Skeletal muscle cell (primary cell): ENCODE data around the gene EYS.
"Not testable (repeated sequence)": the region's sequence is repeated elsewhere in the genome, so short reads cannot be mapped to it uniquely, and the experiment has no call there.

Source experiments
- DNase-seq: peaks from one replicate; pipeline ENCODE4 v3.0.0-alpha.2; 2010; ENCODE audit warnings: low read depth
- H3K4me3 ChIP-seq: 2 replicates; pipeline ENCODE4 v1.5.1; 2011; ENCODE audit warnings: low read depth, mild to moderate bottlenecking, control low read depth, low read length, moderate library complexity

EYS gene

GRCh38 chr6:65638047-65638831 lies 68.8 kb downstream of the EYS start:
- H3K4me3 ChIP-seq: no peak overlapping the region
- no peak for DNase-seq

DNA sequence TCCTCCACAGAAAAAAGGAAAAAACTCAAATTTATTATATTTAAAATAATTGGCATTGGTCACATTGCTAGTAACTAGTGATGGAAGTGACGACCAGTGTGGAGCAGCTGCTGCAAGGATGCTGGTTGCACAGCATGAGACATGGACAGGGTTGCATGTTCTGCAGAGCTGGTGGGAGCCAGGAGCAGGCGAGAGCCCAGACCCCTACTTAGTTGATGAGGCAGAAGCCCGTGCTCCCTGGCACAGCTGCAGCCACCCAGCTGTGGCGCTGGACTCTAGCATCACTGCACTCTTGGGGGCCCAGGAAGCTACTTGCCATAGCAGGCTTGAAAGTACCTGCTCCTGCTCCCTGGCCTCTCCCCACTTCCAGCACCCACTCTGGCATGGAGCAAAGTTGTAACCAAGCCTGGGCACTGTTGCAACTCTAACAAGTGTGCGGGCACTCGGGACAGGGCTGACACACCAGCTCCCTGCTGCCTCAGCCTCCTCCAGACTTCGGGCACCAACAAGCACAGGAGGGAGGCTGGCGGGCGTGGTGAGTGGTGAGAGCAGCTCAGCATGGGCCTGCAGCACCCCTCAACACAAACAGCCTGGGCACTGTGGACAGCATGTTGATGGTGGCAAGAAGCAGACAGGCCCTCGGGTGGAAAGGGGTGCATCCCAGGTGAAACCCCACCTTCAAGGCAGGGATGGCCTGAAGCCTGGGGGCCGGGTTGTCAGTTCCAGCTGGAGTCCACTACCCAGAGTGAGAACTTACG lies 69.6 kb downstream of the EYS start:
- DNase-seq: no peak
- no peak overlapping the region for H3K4me3 ChIP-seq

DNA sequence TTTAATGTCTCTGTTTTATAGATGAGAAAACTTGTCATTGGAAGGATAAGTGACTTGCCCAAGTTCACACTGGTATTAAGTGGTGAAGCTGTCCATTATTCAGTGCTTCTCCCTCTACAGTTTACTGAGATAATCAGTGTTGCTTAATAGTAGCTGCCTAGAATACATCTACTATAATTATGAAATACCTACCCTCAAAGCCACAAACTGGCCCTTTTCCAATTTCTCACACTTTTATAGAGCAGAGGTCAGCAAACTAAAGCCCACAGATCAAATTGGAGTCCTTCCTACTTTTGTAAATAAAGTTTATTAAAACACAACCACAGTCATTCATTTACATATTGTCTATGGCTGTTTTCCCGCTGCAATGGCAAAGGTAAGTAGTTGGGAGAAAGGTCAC lies 73.5 kb downstream of the EYS start:
- no peak overlapping the region for H3K4me3 ChIP-seq
- peak; percentile 4 for DNase-seq

GRCh38 chr6:65631711-65632110 lies 75.3 kb downstream of the EYS start:
- DNase-seq: no peak
- H3K4me3 ChIP-seq: no peak overlapping the region

DNA sequence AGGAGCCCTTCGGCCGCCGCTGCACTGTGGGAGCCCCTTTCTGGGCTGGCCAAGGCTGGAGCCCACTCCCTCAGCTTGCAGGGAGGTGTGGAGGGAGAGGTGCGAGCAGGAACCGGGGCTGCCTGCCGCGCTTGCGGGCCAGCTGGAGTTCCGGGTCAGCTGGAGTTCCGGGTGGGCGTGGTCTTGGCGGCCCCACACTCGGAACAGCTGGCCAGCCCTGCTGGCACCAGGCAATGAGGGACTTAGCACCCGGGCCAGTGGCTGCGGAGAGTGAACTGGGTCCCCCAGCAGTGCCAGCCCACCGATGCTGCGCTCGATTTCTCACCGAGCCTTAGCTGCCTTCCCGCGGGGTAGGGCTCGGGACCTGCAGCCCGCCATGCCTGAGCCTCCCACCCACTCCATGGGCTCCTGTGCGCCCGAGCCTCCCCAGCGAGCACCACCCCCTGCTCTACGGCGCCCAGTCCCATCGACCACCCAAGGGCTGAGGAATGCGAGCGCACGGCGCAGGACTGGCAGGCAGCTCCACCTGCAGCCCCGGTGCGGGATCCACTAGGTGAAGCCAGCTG lies 79.5 kb downstream of the EYS start:
- DNase-seq: not testable (repeated sequence)

GRCh38 chr6:65627015-65627414 lies 80.0 kb downstream of the EYS start:
- no peak for DNase-seq
- no peak overlapping the region for H3K4me3 ChIP-seq

More for the DNA sequence above, 79.5 kb downstream of the EYS start:
- not testable (repeated sequence) for H3K4me3 ChIP-seq

- DNase-seq: no peak
- no peak overlapping the region for H3K4me3 ChIP-seq
These were observed 83.5 kb downstream of the EYS start for GRCh38 chr6:65623566-65623965.

DNA sequence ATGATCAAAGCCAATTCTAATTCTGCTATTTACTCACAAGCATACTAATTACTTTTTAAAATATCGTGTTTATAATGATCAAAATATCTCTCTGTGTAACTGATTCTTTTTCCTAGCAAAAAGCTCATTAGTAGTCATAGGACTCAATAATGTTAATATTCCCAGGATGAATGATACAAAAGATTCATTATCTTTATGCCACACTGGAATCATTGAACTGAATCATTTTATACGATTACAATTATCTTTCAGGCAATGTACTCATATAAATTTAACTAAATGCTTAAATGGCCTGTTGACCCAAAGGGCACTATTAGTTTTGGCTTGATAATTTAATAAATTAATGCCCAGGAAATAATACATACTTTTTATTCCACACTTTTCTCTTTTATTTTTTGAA lies 96.3 kb downstream of the EYS start:
- DNase-seq: no peak
- H3K4me3 ChIP-seq: no peak overlapping the region

- DNase-seq: no peak
- H3K4me3 ChIP-seq: no peak overlapping the region
These were observed 111.5 kb downstream of the EYS start for GRCh38 chr6:65595540-65595939.

DNA sequence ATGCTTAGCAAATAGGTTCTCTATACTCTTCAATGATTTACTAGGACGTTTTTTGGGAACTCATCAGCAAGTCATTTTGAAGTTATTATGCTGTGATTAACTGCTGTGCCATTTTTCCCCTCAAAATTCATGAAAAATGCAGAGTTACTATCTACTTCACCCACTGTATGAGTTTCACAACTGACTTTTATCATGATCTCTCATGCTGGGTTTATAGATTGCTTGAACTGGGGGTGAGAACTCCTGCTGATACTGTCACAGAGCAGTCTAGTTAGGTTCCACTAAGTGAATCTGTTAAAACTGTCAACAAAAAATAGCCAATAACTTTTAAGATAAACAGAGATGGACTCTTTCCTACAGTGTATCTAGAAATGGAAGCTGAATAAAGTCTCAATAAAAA lies 136.7 kb downstream of the EYS start:
- no peak for DNase-seq

DNA sequence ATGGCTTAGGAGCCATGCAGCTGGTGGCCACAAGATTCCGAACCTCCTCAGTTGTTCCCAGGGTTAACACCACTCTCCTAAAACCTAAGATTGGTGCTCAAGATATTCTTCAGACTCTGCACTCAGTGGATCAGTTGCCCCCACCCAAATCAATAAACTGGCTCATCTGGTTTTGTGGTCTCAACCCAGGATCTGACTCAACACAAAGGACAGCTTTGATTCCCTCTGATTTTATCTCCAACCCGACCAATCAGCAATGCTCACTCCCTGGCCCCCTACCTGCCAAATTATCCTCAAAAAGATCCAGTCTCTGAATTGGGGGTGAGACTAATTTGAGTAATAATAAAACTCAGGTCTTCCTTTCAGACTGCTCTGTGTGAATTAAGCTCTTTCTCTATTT lies 137.5 kb downstream of the EYS start:
- no peak for DNase-seq
- H3K4me3 ChIP-seq: no peak overlapping the region

More for the DNA sequence above, 136.7 kb downstream of the EYS start:
- no peak overlapping the region for H3K4me3 ChIP-seq

- DNase-seq, H3K4me3 ChIP-seq: not testable (repeated sequence)
These were observed 138.0 kb downstream of the EYS start for GRCh38 chr6:65569056-65569455.

- no peak for DNase-seq
These were observed 140.9 kb downstream of the EYS start for GRCh38 chr6:65566117-65566516.

DNA sequence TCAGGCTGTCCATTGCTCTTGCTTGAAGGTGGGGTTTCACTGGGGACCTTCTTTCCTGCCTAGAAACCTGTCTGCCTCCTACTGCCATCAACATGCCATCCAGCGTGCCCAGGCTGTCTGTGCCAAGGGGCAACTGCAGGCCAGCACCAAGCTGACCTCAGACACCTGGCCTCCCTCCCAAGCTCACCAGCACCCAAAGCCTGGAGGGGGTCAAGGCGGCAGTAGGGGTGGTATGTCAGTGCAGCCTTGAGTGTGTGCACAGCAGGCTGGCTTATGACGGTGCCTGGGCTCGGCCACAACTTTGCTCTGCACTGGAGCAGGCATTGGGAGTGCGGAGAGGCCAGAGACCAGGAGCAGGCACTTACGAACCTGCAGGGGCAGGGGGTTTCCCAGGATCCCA lies 149.0 kb downstream of the EYS start:
- no peak overlapping the region for H3K4me3 ChIP-seq
- DNase-seq: no peak

More at GRCh38 chr6:65566117-65566516, 140.9 kb downstream of the EYS start:
- no peak overlapping the region for H3K4me3 ChIP-seq

DNA sequence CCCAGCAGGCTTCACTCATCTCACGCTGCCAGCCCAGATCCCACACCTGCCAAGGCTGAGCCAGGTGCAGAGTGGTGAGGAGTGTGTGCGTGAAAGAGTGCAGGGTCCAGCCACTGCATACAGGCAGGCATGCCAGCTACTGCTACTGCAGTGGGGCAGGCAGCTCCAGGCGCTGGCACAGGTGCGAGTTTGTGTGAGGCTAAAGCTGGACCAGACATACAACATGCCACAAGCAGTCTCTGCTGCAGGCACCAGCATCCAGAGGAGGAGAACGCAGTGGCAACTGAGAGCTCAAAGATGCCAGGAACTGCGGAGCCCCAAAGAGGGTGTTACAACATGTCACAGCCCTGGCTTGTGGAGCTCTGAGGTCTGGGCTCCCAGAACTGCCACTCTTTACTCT lies 149.8 kb downstream of the EYS start:
- no peak for DNase-seq

GRCh38 chr6:65546894-65547293 lies 160.1 kb downstream of the EYS start:
- no peak overlapping the region for H3K4me3 ChIP-seq
- no peak for DNase-seq

More for the DNA sequence above, 149.8 kb downstream of the EYS start:
- no peak overlapping the region for H3K4me3 ChIP-seq

DNA sequence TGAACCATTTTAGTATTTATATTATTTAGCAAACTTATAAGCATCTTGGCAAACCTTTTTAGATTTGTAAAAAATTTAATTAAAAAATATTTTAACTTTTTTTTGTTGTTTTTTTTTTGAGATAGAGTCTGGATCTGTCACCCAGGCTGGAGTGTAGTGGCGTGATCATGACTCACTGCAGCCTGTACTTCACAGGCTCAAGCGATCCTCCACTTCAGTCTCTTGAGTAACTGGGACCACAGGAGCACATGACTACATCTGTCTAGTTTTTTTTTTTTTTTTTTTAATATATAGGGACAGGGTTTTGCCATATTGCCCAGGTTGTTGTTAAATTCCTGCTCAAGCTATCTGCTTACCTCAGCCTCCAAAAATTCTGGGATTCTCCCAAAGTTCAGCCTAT lies 161.1 kb downstream of the EYS start:
- H3K4me3 ChIP-seq: no peak overlapping the region
- no peak for DNase-seq

GRCh38 chr6:65538644-65539043 lies 168.4 kb downstream of the EYS start:
- DNase-seq: no peak
- no peak overlapping the region for H3K4me3 ChIP-seq

- H3K4me3 ChIP-seq: no peak overlapping the region
- DNase-seq: no peak
These were observed 169.4 kb downstream of the EYS start for GRCh38 chr6:65537600-65537999.

GRCh38 chr6:65531533-65531932 lies 175.5 kb downstream of the EYS start:
- DNase-seq: no peak
- no peak overlapping the region for H3K4me3 ChIP-seq
